Pancreas (tissue), 10 donors: ENCODE results near the gene WDR6. TPM values are rescaled to one million over a fixed set of nuclear protein-coding genes. Genes with fewer than 3 reads are reported as not detected.
A peak's percentile ranks its signal among the peaks of the same experiment; 100 is the strongest.

Source experiments
- ATAC-seq, 4 donors: fragments of 200-7000 bp; cut with Tn5 transposase; one replicate each; pipeline versions ENCODE4 v1.8.0 to v1.9.1; 2020; ENCODE audit warnings: mild to moderate bottlenecking in 4 of 4, moderate library complexity in 4 of 4
- DNase-seq, 6 donors: peaks; one replicate each; pipeline ENCODE4 v3.0.0-alpha.2; 2020
- FAIRE-seq: peaks from 2 replicates; lab custom pipeline; 2012; peaks lifted over from hg19 to GRCh38; lab: Jason Lieb, UNC
- H3K27ac ChIP-seq, 4 donors: fragments of 200-600 bp; sonication (generic); 1 replicate in 3 of 4; 2 replicates in 1 of 4; pipeline versions ENCODE4 v1.5.0 to v1.8.0; 2020
- H3K27me3 ChIP-seq, 4 donors: fragments of 200-600 bp; one replicate each; pipeline ENCODE4 v1.8.0; 2021
- H3K36me3 ChIP-seq, 3 donors: fragments of 200-600 bp; sonication (generic) in 1 of 3; one replicate each; pipeline versions ENCODE4 v1.5.0 to v1.8.0; 2020 to 2021
- H3K4me1 ChIP-seq, 3 donors: fragments of 200-600 bp; one replicate each; pipeline ENCODE4 v1.8.0; 2021
- H3K4me3 ChIP-seq, 4 donors: fragments of 200-600 bp; sonication (generic) in 2 of 4; one replicate each; pipeline versions ENCODE4 v1.5.0 to v1.8.0; 2020 to 2021
- H3K9me3 ChIP-seq, 4 donors: fragments of 200-600 bp; one replicate each; pipeline ENCODE4 v1.8.0; 2021
- CTCF ChIP-seq, 4 donors: fragments of 200-600 bp; sonication (generic) in 3 of 4; IDR thresholded peaks; one replicate each; pipeline versions ENCODE4 v1.5.0 to v1.8.0; 2021; ENCODE audit warnings: antibody characterized with exemption in 4 of 4
- WGBS, 2 donors: extraction: QIAGEN DNeasy Blood & Tissue Kit; methylation state at CpG; one replicate each; pipeline ENCODE4 v1.1.7; 2013; 5-methylcytosine and 5-hydroxymethylcytosine counted together
- intact Hi-C, 3 donors: fragments of 100-400 bp; cut with DNase I; formaldehyde crosslinking; loops; one replicate each; pipeline versions ENCODE4 v1.11.1 to v1.14.2; 2022
- polyA plus RNA-seq, 2 donors: library from polyadenylated mRNA; stranded (reverse); fragments of 200-250 nt; gene quantifications; one replicate each; pipeline ENCODE4 v1.2.3, GENCODE V29; 2013
- total RNA-seq, 6 donors: library from RNA; stranded (reverse); fragmentation: NEBNext Ultra II Directional in 4 of 6; extraction: Animal tissue kit (Norgen Biotek cat#: 25700) in 4 of 6; gene quantifications; one replicate each; pipeline versions ENCODE4 v1.2.1 to v1.2.4, GENCODE V29; 2021 to 2023
- donor health status: healthy with polysubstance abuse.
- donor health status: DM: no; HTN: no; CAD: no; lungs with moderate emphysema.
- donor health status: DM: no; HTN: no; CAD: no.
- donor health status: control.
- donor health status: control.
- donor health status: Bipolar disorder and iron deficiency.
- donor health status: DM: yes; HTN: yes; CAD: no.
- donor health status: DM: no; HTN: no; CAD: no.
- donor health status: DM: no; HTN: no; CAD: no.
- donor health status: DM: yes; HTN: yes; CAD: no.

Gene WDR6
- total RNA-seq (100 to 1,000 TPM in 1 of 6 donors, 10 to 100 TPM in 5; 57.1 to 155 (median 83.4) TPM), polyA plus RNA-seq (100 to 1,000 TPM; 271 to 374 TPM)

- FAIRE-seq: no peak
- TF ChIP-seq CTCF (IDR thresholded peaks at IDR 0.05): peak in 1 of 4 donors; percentile 17
- Histone ChIP-seq H3K36me3 (no peaks in the 10 kb centered on the region), H3K27ac (peak within 1 kb of the TSS; percentile 82 to 96 (median 88)), H3K27me3 (no peaks in the 10 kb centered on the region), H3K4me1 (peaks cover 0 to 16% (median 7%) of the 10 kb centered on the region in 3 donors), H3K4me3 (peak within 1 kb of the TSS; percentile 57 to 75 (median 60)), H3K9me3 (no peaks in the 10 kb centered on the region)
- ATAC-seq: peak; percentile 90 to 95 (median 91)
- 0% methylated on average over 65 of the region's 65 CpGs for WGBS, 2 donors
- DNase-seq: peak; percentile 97 to 99 (median 98)
- intact Hi-C loops: no loop called here
These were observed at the start of gene WDR6 for GRCh38 chr3:49007068-49007770. Gene WDR6, plus strand, starts transcription at chr3:49007391. Its CDS starts 41 bp downstream, at chr3:49007432.

- no peak for ATAC-seq
- intact Hi-C loops: no loop called here
- FAIRE-seq: no peak
- no peak for DNase-seq
- WGBS, 2 donors: 90% methylated on average over 4 of the region's 4 CpGs
- Histone ChIP-seq H3K27ac (no peak overlapping the region), H3K36me3 (peaks cover 0 to 3% (median 0%) of the 10 kb centered on the region in 3 donors), H3K9me3 (no peaks in the 10 kb centered on the region), H3K4me1 (no peaks in the 10 kb centered on the region), H3K27me3 (no peaks in the 10 kb centered on the region), H3K4me3 (no peak overlapping the region)
- TF ChIP-seq CTCF (IDR thresholded peaks at IDR 0.05): no peak
These were observed 46.3 kb upstream of the WDR6 start for GRCh38 chr3:48960841-48961413.

- TF ChIP-seq CTCF (IDR thresholded peaks at IDR 0.05): no peak
These were observed 44.9 kb upstream of the WDR6 start for GRCh38 chr3:48962340-48962739.

GRCh38 chr3:48962939-48963338 is 44.3 kb upstream of the WDR6 start:
- Histone ChIP-seq H3K4me1 (no peaks in the 10 kb centered on the region), H3K9me3 (no peaks in the 10 kb centered on the region), H3K36me3 (peaks cover 0 to 9% (median 3%) of the 10 kb centered on the region in 3 donors), H3K27ac (no peak overlapping the region), H3K4me3 (no peak overlapping the region), H3K27me3 (no peaks in the 10 kb centered on the region)
- no peak for DNase-seq
- whole genome bisulfite sequencing, 2 donors: 82 to 83% methylated on average over 4 of the region's 4 CpGs
- ATAC-seq: no peak
- intact Hi-C loops: no loop called here
- no peak for TF ChIP-seq CTCF (IDR thresholded peaks at IDR 0.05)
- FAIRE-seq: no peak

More at GRCh38 chr3:48962340-48962739, 44.9 kb upstream of the WDR6 start:
- no peak for FAIRE-seq
- DNase-seq: no peak
- H3K4me3 ChIP-seq: no peak overlapping the region
- no peak for ATAC-seq
- intact Hi-C loops: no loop called here
- WGBS, 2 donors: 84% methylated on average over 2 of the region's 2 CpGs
- no peaks in the 10 kb centered on the region for H3K9me3 ChIP-seq
- no peaks in the 10 kb centered on the region for H3K4me1 ChIP-seq
- H3K36me3 ChIP-seq: peaks cover 0 to 7% (median 3%) of the 10 kb centered on the region in 3 donors
- H3K27me3 ChIP-seq: no peaks in the 10 kb centered on the region
- no peak overlapping the region for H3K27ac ChIP-seq

- Histone ChIP-seq H3K9me3 (no peaks in the 10 kb centered on the region), H3K27ac (no peak overlapping the region), H3K27me3 (no peaks in the 10 kb centered on the region), H3K4me1 (no peaks in the 10 kb centered on the region), H3K4me3 (no peak overlapping the region), H3K36me3 (peaks cover 0 to 11% (median 3%) of the 10 kb centered on the region in 3 donors)
- ATAC-seq: no peak
- WGBS, 2 donors: 83 to 84% methylated on average over 2 of the region's 2 CpGs
- no peak for TF ChIP-seq CTCF (IDR thresholded peaks at IDR 0.05)
- intact Hi-C loops: no loop called here
- no peak for FAIRE-seq
- DNase-seq: no peak
These were observed 43.6 kb upstream of the WDR6 start for GRCh38 chr3:48963591-48963990.
